ENCODE results near the gene ADGRA1.

GRCh38 chr10:133134411-133135115 is 46.8 kb downstream of the ADGRA1 start:
- no peak for TF ChIP-seq EZH2 (IDR thresholded peaks at IDR 0.05; ENCODE audit: insufficient read depth, poor library complexity, severe bottlenecking)
- no peak for TF ChIP-seq EZH2phosphoT487 (IDR thresholded peaks at IDR 0.05; ENCODE audit: insufficient read depth, low read depth)
